ENCODE data around the gene TMPRSS6. TPM values are rescaled to one million over a fixed set of nuclear protein-coding genes. Genes with fewer than 3 reads are reported as not detected.
A peak's percentile ranks its signal among the peaks of the same experiment; 100 is the strongest.

The TMPRSS6 gene
- total and polyA plus RNA-seq, 2 donors: 0.57 to 1.8 TPM

DNA sequence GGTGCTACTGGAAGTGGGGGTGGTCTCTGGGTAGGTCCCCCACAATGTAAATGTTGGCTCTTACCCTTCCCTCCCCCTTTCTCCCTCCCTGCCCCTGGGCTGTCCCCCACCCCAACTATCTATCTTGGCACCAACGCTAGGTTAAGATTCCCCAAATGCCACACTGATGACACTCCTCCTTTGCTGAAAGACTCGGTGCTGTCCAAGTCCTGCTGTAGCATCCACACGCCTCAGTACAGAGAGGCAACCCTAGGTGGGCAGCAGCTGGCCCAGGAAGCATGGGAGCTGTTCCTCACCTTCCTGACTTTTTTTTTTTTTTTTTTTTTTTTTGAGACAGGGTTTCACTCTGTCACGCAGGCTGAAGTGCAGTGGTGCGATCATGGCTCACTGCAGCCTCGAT, 61.4 kb downstream of the TMPRSS6 start:
- H3K4me3 ChIP-seq (ENCODE audit: low read length in 2 of 2): no peak overlapping the region
- H3K27ac ChIP-seq (ENCODE audit: low read depth in 1 of 2, low read length in 1 of 2): no peak overlapping the region
- no peaks in the 10 kb centered on the region for H3K36me3 ChIP-seq (ENCODE audit: control insufficient read depth in 2 of 2, insufficient read depth in 2 of 2, low read length in 1 of 2)
- peaks cover 0 to 17% of the 10 kb centered on the region in 2 donors for H3K27me3 ChIP-seq (ENCODE audit: control insufficient read depth in 2 of 2, insufficient read depth in 1 of 2, low read length in 1 of 2)
- WGBS: 94% methylated on average over 6 of the region's 6 CpGs
- H3K4me1 ChIP-seq (ENCODE audit: control insufficient read depth in 2 of 2, insufficient read depth in 2 of 2, low read length in 2 of 2): peaks cover 6 to 22% of the 10 kb centered on the region in 2 donors
- DNase-seq (ENCODE audit: low read depth in 6 of 9, low spot score in 9 of 9): no peak
- H3K9me3 ChIP-seq (ENCODE audit: control insufficient read depth in 2 of 2, insufficient read depth in 1 of 2, low read length in 1 of 2): peaks cover 0 to 3% of the 10 kb centered on the region in 2 donors

DNA sequence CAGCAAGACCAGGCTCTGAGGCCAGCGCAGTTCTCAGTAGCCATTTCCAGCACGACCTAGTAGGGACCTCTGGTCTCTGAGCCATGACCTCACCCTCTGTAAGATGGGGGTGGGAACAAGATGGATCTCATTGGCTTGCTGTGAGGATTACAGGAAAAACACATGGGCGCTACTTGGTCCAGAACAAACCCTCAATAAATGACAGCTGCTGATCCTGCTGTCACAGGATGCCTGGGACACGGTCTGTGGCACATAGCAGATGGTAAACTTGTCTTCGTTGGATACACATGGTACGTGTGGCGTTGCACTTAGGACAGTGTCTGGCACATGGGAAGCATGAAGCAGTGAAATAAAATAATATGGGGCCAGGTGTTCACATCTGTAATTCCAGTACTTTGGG, 62.5 kb downstream of the TMPRSS6 start:
- Histone ChIP-seq H3K27me3 (ENCODE audit: control insufficient read depth in 2 of 2, insufficient read depth in 1 of 2, low read length in 1 of 2) (peaks cover 0 to 17% of the 10 kb centered on the region in 2 donors), H3K4me3 (ENCODE audit: low read length in 2 of 2) (no peak overlapping the region), H3K36me3 (ENCODE audit: control insufficient read depth in 2 of 2, insufficient read depth in 2 of 2, low read length in 1 of 2) (no peaks in the 10 kb centered on the region), H3K9me3 (ENCODE audit: control insufficient read depth in 2 of 2, insufficient read depth in 1 of 2, low read length in 1 of 2) (peaks cover 0 to 3% of the 10 kb centered on the region in 2 donors), H3K4me1 (ENCODE audit: control insufficient read depth in 2 of 2, insufficient read depth in 2 of 2, low read length in 2 of 2) (peaks cover 3 to 11% of the 10 kb centered on the region in 2 donors), H3K27ac (ENCODE audit: low read depth in 1 of 2, low read length in 1 of 2) (no peak overlapping the region)
- 96% methylated on average over 7 of the region's 7 CpGs for WGBS
- no peak for DNase-seq (ENCODE audit: low read depth in 6 of 9, low spot score in 9 of 9)

DNA sequence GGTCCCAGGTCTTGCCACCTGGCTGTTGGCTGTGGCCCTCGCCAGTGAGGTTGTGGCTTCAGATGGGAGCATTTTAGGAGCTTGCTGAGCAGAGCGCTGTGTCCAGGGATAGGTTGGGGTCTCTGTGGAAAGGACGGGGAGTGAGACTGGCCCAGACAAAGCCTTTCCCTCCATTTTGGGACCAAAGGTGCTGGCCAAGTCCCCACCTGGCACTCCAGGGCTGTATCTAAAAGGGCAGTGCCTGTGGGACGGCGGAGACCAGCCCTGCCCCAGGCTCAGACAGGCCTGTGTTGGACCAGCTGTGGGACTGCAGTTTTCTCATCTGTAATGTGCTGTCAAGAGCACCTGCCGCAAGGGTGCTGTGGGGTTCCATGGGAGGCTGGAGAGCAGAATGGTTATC, 62.9 kb downstream of the TMPRSS6 start:
- Histone ChIP-seq H3K4me1 (ENCODE audit: control insufficient read depth in 2 of 2, insufficient read depth in 2 of 2, low read length in 2 of 2) (peaks cover 0 to 9% of the 10 kb centered on the region in 2 donors), H3K4me3 (ENCODE audit: low read length in 2 of 2) (no peak overlapping the region), H3K9me3 (ENCODE audit: control insufficient read depth in 2 of 2, insufficient read depth in 1 of 2, low read length in 1 of 2) (peaks cover 0 to 3% of the 10 kb centered on the region in 2 donors), H3K27me3 (ENCODE audit: control insufficient read depth in 2 of 2, insufficient read depth in 1 of 2, low read length in 1 of 2) (peaks cover 0 to 16% of the 10 kb centered on the region in 2 donors), H3K36me3 (ENCODE audit: control insufficient read depth in 2 of 2, insufficient read depth in 2 of 2, low read length in 1 of 2) (no peaks in the 10 kb centered on the region), H3K27ac (ENCODE audit: low read depth in 1 of 2, low read length in 1 of 2) (no peak overlapping the region)
- DNase-seq (ENCODE audit: low read depth in 6 of 9, low spot score in 9 of 9): no peak
- WGBS: 97% methylated on average over 6 of the region's 6 CpGs

DNA sequence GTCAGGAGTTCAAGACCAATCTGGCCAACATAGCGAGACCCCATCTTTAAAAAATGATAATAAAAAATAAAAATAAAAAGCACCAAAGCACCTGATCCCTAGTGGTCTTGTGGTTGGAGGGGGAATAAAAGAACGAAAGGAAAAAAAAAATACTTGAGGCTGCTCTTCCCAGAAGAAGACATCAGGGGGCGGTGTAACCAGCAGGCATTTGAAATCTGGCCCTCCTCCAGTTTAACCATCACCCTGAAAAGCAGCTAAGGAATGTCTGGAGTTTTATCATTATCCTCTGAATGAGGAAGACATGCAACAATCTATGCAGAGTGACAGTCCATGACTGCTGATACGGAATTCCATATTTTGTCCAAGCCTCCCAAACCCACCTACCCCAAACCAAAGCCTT, 63.6 kb downstream of the TMPRSS6 start:
- 47% methylated on average over 4 of the region's 4 CpGs for WGBS
- peaks cover 0 to 15% of the 10 kb centered on the region in 2 donors for H3K27me3 ChIP-seq (ENCODE audit: control insufficient read depth in 2 of 2, insufficient read depth in 1 of 2, low read length in 1 of 2)
- no peak overlapping the region for H3K4me3 ChIP-seq (ENCODE audit: low read length in 2 of 2)
- peaks cover 0 to 7% of the 10 kb centered on the region in 2 donors for H3K4me1 ChIP-seq (ENCODE audit: control insufficient read depth in 2 of 2, insufficient read depth in 2 of 2, low read length in 2 of 2)
- peaks cover 0 to 3% of the 10 kb centered on the region in 2 donors for H3K9me3 ChIP-seq (ENCODE audit: control insufficient read depth in 2 of 2, insufficient read depth in 1 of 2, low read length in 1 of 2)
- no peak overlapping the region for H3K27ac ChIP-seq (ENCODE audit: low read depth in 1 of 2, low read length in 1 of 2)
- no peaks in the 10 kb centered on the region for H3K36me3 ChIP-seq (ENCODE audit: control insufficient read depth in 2 of 2, insufficient read depth in 2 of 2, low read length in 1 of 2)
- DNase-seq (ENCODE audit: low read depth in 6 of 9, low spot score in 9 of 9): no peak

DNA sequence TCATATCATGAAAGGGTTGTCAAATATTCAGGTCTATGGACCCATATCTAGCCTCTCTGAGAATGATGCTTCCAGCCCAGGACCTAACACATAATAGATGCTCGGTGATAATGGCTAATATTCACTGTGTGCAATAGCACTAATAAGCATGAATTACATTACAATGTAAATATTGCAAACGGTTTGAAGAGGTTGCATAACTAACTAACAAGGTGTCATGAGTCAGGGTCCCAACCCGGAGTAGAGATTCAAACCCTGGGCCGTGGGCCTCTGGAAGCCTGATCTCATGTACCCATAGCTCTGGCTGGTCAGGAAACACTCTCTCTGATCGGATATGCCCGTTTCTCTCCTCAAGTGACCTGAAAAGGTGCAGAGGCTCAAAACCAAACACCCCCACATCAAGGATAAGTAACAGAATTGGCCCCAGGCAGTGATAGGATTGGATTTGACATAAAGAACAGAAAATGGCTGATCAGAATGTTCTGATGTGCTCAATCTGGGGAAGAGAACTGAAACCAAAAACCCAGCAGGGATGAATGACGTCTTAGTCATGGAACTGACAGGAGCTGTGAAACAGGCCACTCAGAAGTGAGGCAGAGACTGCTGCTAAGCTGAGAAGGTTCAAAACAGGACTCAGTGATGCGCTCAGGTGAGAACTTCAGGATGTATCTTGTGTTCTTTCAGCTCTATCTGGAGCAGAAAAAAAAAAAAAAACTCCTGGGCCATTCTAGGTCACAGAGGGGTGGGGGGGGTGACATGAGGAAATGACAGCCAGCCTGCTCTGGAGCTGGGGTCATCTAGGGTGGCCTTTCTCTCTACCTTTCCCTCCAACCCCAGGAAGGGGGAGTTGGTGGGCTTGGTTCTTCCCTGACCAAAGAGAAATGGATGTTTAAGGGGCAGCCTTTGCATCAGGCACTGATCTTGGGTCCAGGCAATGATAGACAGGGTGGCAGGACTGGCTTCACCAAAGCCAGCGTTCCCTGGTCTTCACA, 64.6 kb downstream of the TMPRSS6 start:
- H3K27me3 ChIP-seq (ENCODE audit: control insufficient read depth in 2 of 2, insufficient read depth in 1 of 2, low read length in 1 of 2): peaks cover 0 to 11% of the 10 kb centered on the region in 2 donors
- H3K27ac ChIP-seq (ENCODE audit: low read depth in 1 of 2, low read length in 1 of 2): no peak overlapping the region
- 89% methylated on average over 9 of the region's 9 CpGs for WGBS
- H3K4me3 ChIP-seq (ENCODE audit: low read length in 2 of 2): no peak overlapping the region
- peaks cover 0 to 3% of the 10 kb centered on the region in 2 donors for H3K9me3 ChIP-seq (ENCODE audit: control insufficient read depth in 2 of 2, insufficient read depth in 1 of 2, low read length in 1 of 2)
- DNase-seq (ENCODE audit: low read depth in 6 of 9, low spot score in 9 of 9): no peak
- peaks cover 0 to 7% of the 10 kb centered on the region in 2 donors for H3K4me1 ChIP-seq (ENCODE audit: control insufficient read depth in 2 of 2, insufficient read depth in 2 of 2, low read length in 2 of 2)
- H3K36me3 ChIP-seq (ENCODE audit: control insufficient read depth in 2 of 2, insufficient read depth in 2 of 2, low read length in 1 of 2): no peaks in the 10 kb centered on the region

DNA sequence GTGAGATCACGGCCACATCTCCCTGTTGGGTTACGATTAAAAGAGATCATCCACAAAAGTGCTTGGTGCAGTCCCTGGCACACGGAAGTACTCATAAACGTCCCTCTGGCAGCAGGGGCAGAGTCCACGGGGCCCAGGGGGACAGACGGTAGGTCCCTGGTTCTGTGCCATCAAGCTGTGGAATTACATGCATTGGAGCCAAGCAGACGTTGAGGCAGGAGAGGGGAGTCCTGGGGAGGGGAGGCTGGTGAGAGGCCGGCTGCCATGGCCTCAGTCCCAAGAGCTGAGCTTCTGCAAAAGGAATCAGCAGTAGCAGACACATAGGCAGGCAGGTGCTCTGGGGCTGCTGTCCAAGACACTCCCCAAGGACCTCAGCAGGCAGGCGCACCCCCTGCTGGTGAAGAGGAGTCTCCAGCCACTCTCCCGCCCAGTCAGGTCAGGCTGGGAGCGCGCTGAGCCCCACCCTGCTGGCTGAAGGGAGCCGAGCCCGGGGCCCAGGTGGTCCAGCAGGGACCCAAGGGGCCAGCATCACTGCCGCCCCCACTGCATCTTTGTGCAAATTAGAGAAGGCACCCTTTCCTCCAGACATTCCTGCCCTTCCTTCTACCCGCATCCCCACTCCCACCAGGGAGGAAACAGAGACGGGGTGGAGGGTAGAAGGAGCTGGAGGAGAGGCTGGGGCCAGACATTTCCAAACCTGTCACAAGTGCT, 65.5 kb downstream of the TMPRSS6 start:
- Histone ChIP-seq H3K4me3 (ENCODE audit: low read length in 2 of 2) (no peak overlapping the region), H3K36me3 (ENCODE audit: control insufficient read depth in 2 of 2, insufficient read depth in 2 of 2, low read length in 1 of 2) (no peaks in the 10 kb centered on the region), H3K27me3 (ENCODE audit: control insufficient read depth in 2 of 2, insufficient read depth in 1 of 2, low read length in 1 of 2) (peaks cover 0 to 11% of the 10 kb centered on the region in 2 donors), H3K9me3 (ENCODE audit: control insufficient read depth in 2 of 2, insufficient read depth in 1 of 2, low read length in 1 of 2) (peaks cover 0 to 3% of the 10 kb centered on the region in 2 donors), H3K4me1 (ENCODE audit: control insufficient read depth in 2 of 2, insufficient read depth in 2 of 2, low read length in 2 of 2) (peaks cover 0 to 7% of the 10 kb centered on the region in 2 donors), H3K27ac (ENCODE audit: low read depth in 1 of 2, low read length in 1 of 2) (no peak overlapping the region)
- WGBS: 56% methylated on average over 17 of the region's 17 CpGs
- peak in 2 of 9 donors; percentile 15 to 47 for DNase-seq (ENCODE audit: low read depth in 6 of 9, low spot score in 9 of 9)

DNA sequence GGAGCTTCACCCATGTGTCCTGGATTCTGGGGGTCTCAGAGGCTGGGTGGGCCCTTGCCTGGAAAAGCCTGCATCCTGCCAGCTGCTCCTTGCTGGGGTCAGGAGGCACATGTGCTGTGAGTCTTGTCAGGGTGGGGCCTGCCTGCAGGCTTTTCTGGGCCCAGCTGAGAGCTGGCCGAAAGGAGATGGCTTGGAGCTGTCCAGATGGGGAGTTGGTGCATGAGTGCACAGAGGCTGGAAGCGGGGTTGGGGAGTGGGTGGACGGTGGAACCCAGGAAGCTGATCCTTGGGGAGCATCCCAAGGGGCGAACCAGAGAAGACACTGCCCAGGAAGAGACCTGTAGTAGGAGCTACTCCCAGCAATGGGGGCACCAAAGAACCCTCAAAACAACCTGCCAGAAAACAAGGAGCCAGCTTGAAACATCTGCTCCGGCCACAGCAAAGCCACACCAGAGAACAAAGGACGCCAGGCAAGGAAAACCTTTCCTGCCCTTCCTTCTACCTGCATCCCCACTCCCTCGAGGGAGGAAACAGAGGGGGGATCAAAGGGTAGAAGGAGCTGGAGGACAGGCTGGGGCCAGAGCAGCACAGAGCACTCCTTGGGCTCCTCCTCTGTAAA, 66.2 kb downstream of the TMPRSS6 start:
- no peak overlapping the region for H3K4me3 ChIP-seq (ENCODE audit: low read length in 2 of 2)
- WGBS: 80% methylated on average over 7 of the region's 7 CpGs
- H3K27me3 ChIP-seq (ENCODE audit: control insufficient read depth in 2 of 2, insufficient read depth in 1 of 2, low read length in 1 of 2): peaks cover 0 to 11% of the 10 kb centered on the region in 2 donors
- peaks cover 0 to 3% of the 10 kb centered on the region in 2 donors for H3K9me3 ChIP-seq (ENCODE audit: control insufficient read depth in 2 of 2, insufficient read depth in 1 of 2, low read length in 1 of 2)
- H3K27ac ChIP-seq (ENCODE audit: low read depth in 1 of 2, low read length in 1 of 2): no peak overlapping the region
- H3K36me3 ChIP-seq (ENCODE audit: control insufficient read depth in 2 of 2, insufficient read depth in 2 of 2, low read length in 1 of 2): no peaks in the 10 kb centered on the region
- no peak for DNase-seq (ENCODE audit: low read depth in 6 of 9, low spot score in 9 of 9)
- H3K4me1 ChIP-seq (ENCODE audit: control insufficient read depth in 2 of 2, insufficient read depth in 2 of 2, low read length in 2 of 2): peaks cover 0 to 7% of the 10 kb centered on the region in 2 donors

DNA sequence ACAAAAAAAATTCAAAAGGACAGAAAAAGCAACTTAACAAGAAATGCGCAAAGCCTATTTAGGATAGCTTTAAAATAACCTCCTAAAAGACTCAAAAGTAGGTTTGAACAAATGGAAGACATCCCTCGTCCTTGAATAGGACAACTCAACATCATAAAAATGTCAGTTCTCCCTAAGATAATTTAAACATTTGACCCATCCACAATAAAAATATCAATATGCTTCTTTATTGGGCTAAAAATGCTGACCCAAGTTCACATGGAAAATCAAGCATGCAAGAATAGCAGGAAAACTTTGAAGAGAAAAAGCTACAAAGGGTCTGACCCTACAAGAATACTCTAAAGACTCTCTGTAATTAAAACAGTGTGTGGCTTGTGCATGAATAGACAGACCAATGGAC, 70.0 kb downstream of the TMPRSS6 start:
- no peaks in the 10 kb centered on the region for H3K36me3 ChIP-seq (ENCODE audit: control insufficient read depth in 2 of 2, insufficient read depth in 2 of 2, low read length in 1 of 2)
- 98% methylated on average over 2 of the region's 2 CpGs for WGBS

More for the DNA sequence above, 70.0 kb downstream of the TMPRSS6 start:
- Histone ChIP-seq H3K27ac (ENCODE audit: low read depth in 1 of 2, low read length in 1 of 2) (no peak overlapping the region), H3K9me3 (ENCODE audit: control insufficient read depth in 2 of 2, insufficient read depth in 1 of 2, low read length in 1 of 2) (peaks cover 0 to 3% of the 10 kb centered on the region in 2 donors), H3K4me1 (ENCODE audit: control insufficient read depth in 2 of 2, insufficient read depth in 2 of 2, low read length in 2 of 2) (peaks cover 0 to 2% of the 10 kb centered on the region in 2 donors), H3K4me3 (ENCODE audit: low read length in 2 of 2) (no peak overlapping the region), H3K27me3 (ENCODE audit: control insufficient read depth in 2 of 2, insufficient read depth in 1 of 2, low read length in 1 of 2) (peaks cover 2 to 23% of the 10 kb centered on the region in 2 donors)
- no peak for DNase-seq (ENCODE audit: low read depth in 6 of 9, low spot score in 9 of 9)
